ENCODE data around the gene DCLK1.

- TF ChIP-seq CTCF (IDR thresholded peaks at IDR 0.05), result no peak
- TF ChIP-seq POLR2A (IDR thresholded peaks at IDR 0.05), result no peak
Observed at GRCh38 chr13:35768073-35768472, 363.1 kb downstream of the DCLK1 start.

Data from body of pancreas (tissue), 4 donors.